Activated CD8-positive, alpha-beta T cell treated with anti-CD3 and anti-CD28 coated beads for 36 hours (primary cell): Measurements from ENCODE around the gene EMC7. TPM values are rescaled to one million over a fixed set of nuclear protein-coding genes. Genes with fewer than 3 reads are reported as not detected.
"Not testable (repeated sequence)": the region's sequence is repeated elsewhere in the genome, so short reads cannot be mapped to it uniquely, and the experiment has no call there.

Experiments
- ATAC-seq: fragments of 200-7000 bp; cut with Tn5 transposase; one replicate; pipeline ENCODE4 v1.10.0; 2021; ENCODE audit warnings: mild to moderate bottlenecking, moderate library complexity
- CTCF ChIA-PET: fragments of 350-600 bp; sonication (Branson Sonifier 250); formaldehyde crosslinking; loops from one replicate; lab custom pipeline; 2021; ENCODE audit warnings: antibody characterized with exemption; lab: Charles Lee
- POLR2A ChIA-PET: fragments of 350-600 bp; sonication (Branson Sonifier 250); formaldehyde crosslinking; loops from one replicate; lab custom pipeline; 2021; ENCODE audit warnings: antibody characterized with exemption; lab: Charles Lee
- DNase-seq: peaks from one replicate; pipeline ENCODE4 v3.0.0-alpha.2; 2020
- H3K27ac Mint-ChIP-seq: one replicate; pipeline ENCODE4 v1.8.0; 2021; ENCODE audit warnings: mild to moderate bottlenecking, mixed read lengths
- H3K27me3 Mint-ChIP-seq: one replicate; pipeline ENCODE4 v1.8.0; 2021; ENCODE audit warnings: mixed read lengths
- H3K36me3 Mint-ChIP-seq: one replicate; pipeline ENCODE4 v1.8.0; 2021; ENCODE audit warnings: low read depth, mixed read lengths
- H3K4me1 Mint-ChIP-seq: one replicate; pipeline ENCODE4 v1.8.0; 2021; ENCODE audit warnings: low read depth, mixed read lengths
- H3K4me3 Mint-ChIP-seq: one replicate; pipeline ENCODE4 v1.8.0; 2021; ENCODE audit warnings: mild to moderate bottlenecking, moderate library complexity, mixed read lengths
- H3K9me3 Mint-ChIP-seq: one replicate; pipeline ENCODE4 v1.8.0; 2021; ENCODE audit warnings: mixed read lengths
- CTCF ChIP-seq: fragments of 200-600 bp; IDR thresholded peaks from one replicate; pipeline ENCODE4 v1.8.0; 2022; ENCODE audit warnings: antibody characterized with exemption, mild to moderate bottlenecking
- intact Hi-C: fragments of 100-400 bp; cut with micrococcal nuclease; formaldehyde crosslinking; loops from one replicate; pipeline ENCODE4 v1.10.0; 2022
- total RNA-seq, 2 experiments: library from RNA; stranded (reverse); gene quantifications; one replicate each; pipeline ENCODE4 v1.2.3, GENCODE V29; 2021

Gene EMC7
- total RNA-seq, 2 experiments from 2014 or later, result 45.0 to 49.9 TPM

DNA sequence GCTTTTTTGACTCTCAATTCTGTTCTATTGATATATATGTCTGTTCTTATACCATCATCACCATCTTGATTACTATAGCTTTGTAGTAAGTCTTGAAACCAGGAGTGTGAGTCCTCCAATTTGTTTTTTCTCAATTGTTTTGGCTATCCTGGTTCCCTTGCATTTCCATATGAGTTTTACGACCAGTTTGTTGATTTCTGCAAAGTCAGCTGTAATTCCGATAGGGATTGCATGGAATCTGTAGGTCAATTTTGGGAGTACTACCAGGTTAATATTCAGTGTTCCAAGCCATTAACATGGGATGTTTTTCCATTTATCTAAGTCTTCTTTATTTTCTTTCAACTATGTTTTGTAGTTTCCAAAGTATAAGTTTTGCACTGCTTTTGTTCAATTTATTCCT, 27.2 kb upstream of the EMC7 start:
- ChIA-PET CTCF (interaction anchor here (1.0 kb wide), 1 partner anchor 19 kb away, joined by 4 read pairs; no protein-coding TSS in a partner anchor), POLR2A (no interaction called here)
- TF ChIP-seq CTCF, result no peak
- H3K36me3 Mint-ChIP-seq, result no peaks in the 10 kb centered on the region
- H3K4me1 Mint-ChIP-seq, result no peaks in the 10 kb centered on the region
- no peak for DNase-seq
- intact Hi-C loops, result no loop called here
- H3K9me3 Mint-ChIP-seq, result no peaks in the 10 kb centered on the region
- ATAC-seq, result no peak
- H3K27me3 Mint-ChIP-seq, result peaks cover 2% of the 10 kb centered on the region
- no peak overlapping the region for H3K27ac Mint-ChIP-seq
- no peak overlapping the region for H3K4me3 Mint-ChIP-seq

GRCh38 chr15:34126522-34126921, 24.9 kb upstream of the EMC7 start:
- Mint-ChIP-seq H3K9me3 (no peaks in the 10 kb centered on the region), H3K27ac (no peak overlapping the region), H3K27me3 (peaks cover 5% of the 10 kb centered on the region), H3K36me3 (no peaks in the 10 kb centered on the region), H3K4me1 (no peaks in the 10 kb centered on the region), H3K4me3 (no peak overlapping the region)
- ATAC-seq, result no peak
- intact Hi-C loops, result no loop called here
- DNase-seq, result no peak
- no peak for TF ChIP-seq CTCF
- CTCF ChIA-PET, result interaction anchor here (1.2 to 4.2 kb wide), 2 partner anchors 18 to 48 kb away, joined by 3 to 15 read pairs; no protein-coding TSS in a partner anchor
- POLR2A ChIA-PET, result no interaction called here

- no peaks in the 10 kb centered on the region for H3K9me3 Mint-ChIP-seq
- CTCF ChIA-PET, result interaction anchor here (1.2 to 4.2 kb wide), 4 partner anchors 9 to 47 kb away, joined by 3 to 15 read pairs (median 4); no protein-coding TSS in a partner anchor
Measured at GRCh38 chr15:34125945-34126344, 24.3 kb upstream of the EMC7 start.

DNA sequence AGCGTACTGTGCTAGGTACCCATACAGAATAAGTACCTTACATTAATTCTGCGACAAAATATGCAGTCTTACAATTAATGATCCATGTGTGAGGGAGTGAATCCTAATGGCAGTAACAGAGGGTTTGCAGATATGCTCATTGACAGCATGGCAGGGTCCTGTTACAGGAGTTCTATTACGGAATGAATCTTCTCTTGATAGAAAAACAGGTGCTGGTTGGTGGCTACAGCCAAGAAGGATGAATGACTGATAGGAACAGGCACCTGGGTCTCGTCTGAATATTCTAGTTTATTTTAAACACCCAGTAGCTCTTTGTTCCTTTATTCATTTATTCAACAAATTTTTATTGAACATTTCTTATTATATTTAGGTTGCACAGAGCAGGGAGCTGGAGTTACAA, 23.0 kb upstream of the EMC7 start:
- Mint-ChIP-seq H3K9me3 (no peaks in the 10 kb centered on the region), H3K27me3 (peaks cover 11% of the 10 kb centered on the region), H3K27ac (no peak overlapping the region), H3K4me3 (no peak overlapping the region), H3K4me1 (no peaks in the 10 kb centered on the region), H3K36me3 (no peaks in the 10 kb centered on the region)
- no peak for DNase-seq
- no peak for ATAC-seq
- POLR2A ChIA-PET, result no interaction called here
- CTCF ChIA-PET, result interaction anchor here (1.4 to 4.2 kb wide), 3 partner anchors 11 to 42 kb away, joined by 4 to 15 read pairs (median 4); no protein-coding TSS in a partner anchor
- TF ChIP-seq CTCF, result no peak
- intact Hi-C loops, result no loop called here

More at GRCh38 chr15:34125945-34126344, 24.3 kb upstream of the EMC7 start:
- H3K27me3 Mint-ChIP-seq, result peaks cover 5% of the 10 kb centered on the region
- H3K36me3 Mint-ChIP-seq, result no peaks in the 10 kb centered on the region
- intact Hi-C loops, result no loop called here
- DNase-seq, result no peak
- H3K27ac Mint-ChIP-seq, result no peak overlapping the region
- no peak overlapping the region for H3K4me3 Mint-ChIP-seq
- H3K4me1 Mint-ChIP-seq, result no peaks in the 10 kb centered on the region
- ATAC-seq, result no peak
- no peak for TF ChIP-seq CTCF
- POLR2A ChIA-PET, result no interaction called here

GRCh38 chr15:34122771-34123183, 21.1 kb upstream of the EMC7 start:
- CTCF ChIA-PET, result interaction anchor here (1.0 to 1.5 kb wide), 2 partner anchors 10 to 14 kb away, joined by 3 read pairs; no protein-coding TSS in a partner anchor
- DNase-seq, result no peak
- no peak for TF ChIP-seq CTCF
- no peaks in the 10 kb centered on the region for H3K9me3 Mint-ChIP-seq
- H3K36me3 Mint-ChIP-seq, result no peaks in the 10 kb centered on the region
- no peak for ATAC-seq
- peaks cover 14% of the 10 kb centered on the region for H3K27me3 Mint-ChIP-seq
- intact Hi-C loops, result no loop called here
- POLR2A ChIA-PET, result interaction anchor here (0.8 to 1.1 kb wide), 2 partner anchors 10 to 13 kb away, joined by 3 read pairs; no protein-coding TSS in a partner anchor
- H3K4me1 Mint-ChIP-seq, result no peaks in the 10 kb centered on the region
- H3K4me3 Mint-ChIP-seq, result no peak overlapping the region
- H3K27ac Mint-ChIP-seq, result no peak overlapping the region

DNA sequence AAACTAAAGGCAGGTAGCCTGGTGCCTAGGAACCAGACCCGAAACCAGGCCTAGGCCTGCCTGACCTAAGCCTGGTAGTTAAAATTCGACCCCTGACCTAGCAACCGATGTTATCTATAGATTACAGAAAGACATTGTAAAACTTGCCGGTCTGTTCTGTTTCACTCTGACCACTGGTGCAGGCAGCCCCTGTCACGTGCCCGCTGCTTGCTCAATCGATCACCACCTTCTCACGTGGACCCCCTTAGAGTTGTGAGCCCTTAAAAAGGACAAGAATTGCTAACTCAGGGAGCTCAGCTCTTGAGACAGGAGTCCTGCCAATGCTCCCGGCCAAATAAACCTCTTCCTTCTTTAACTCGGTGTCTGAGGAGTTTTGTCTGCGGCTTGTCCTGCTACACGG, 20.1 kb upstream of the EMC7 start:
- POLR2A ChIA-PET, result not testable (repeated sequence)

DNA sequence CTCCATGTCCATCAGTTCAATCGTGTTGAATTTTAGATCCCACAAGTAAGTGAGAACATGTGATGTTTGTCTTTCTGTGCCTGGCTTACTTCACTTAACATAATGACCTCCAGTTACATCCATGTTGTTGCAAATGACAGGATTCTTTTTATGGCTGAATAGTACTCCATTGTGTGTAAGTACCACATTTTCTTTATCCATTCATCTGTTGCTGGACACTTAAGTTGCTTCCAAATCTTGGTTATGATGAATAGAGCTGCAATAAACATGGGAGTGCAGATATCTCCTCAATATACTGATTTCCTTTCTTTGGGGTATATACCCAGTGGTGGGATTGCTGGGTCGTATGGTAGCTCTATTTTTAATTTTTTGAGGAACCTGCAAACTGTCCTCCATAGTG, 18.8 kb upstream of the EMC7 start:
- H3K27me3 Mint-ChIP-seq, result peaks cover 18% of the 10 kb centered on the region
- H3K4me3 Mint-ChIP-seq, H3K27ac Mint-ChIP-seq, H3K4me1 Mint-ChIP-seq, POLR2A ChIA-PET, DNase-seq, intact Hi-C loops, CTCF ChIA-PET, H3K9me3 Mint-ChIP-seq, ATAC-seq, H3K36me3 Mint-ChIP-seq: not testable (repeated sequence)

More for the DNA sequence above, 20.1 kb upstream of the EMC7 start:
- peaks cover 18% of the 10 kb centered on the region for H3K27me3 Mint-ChIP-seq
- intact Hi-C loops, DNase-seq, H3K4me3 Mint-ChIP-seq, H3K9me3 Mint-ChIP-seq, H3K27ac Mint-ChIP-seq, H3K36me3 Mint-ChIP-seq, ATAC-seq, H3K4me1 Mint-ChIP-seq: not testable (repeated sequence)
- CTCF ChIA-PET, result interaction anchor here (1.5 kb wide), 1 partner anchor 15 kb away, joined by 3 read pairs; no protein-coding TSS in a partner anchor
